RWPE2 (cell line): ENCODE data around the gene BTG4.
A peak's percentile ranks its signal among the peaks of the same experiment; 100 is the strongest.

Experiments
- ATAC-seq: fragments of 200-7000 bp; cut with Tn5 transposase; 3 replicates; pipeline ENCODE4 v1.9.1; 2021; ENCODE audit warnings: low read depth
- DNase-seq: peaks from one replicate; pipeline ENCODE4 v3.0.0-alpha.2; 2020; ENCODE audit warnings: low spot score
- H3K27ac ChIP-seq: fragments of 450-650 bp; 2 replicates; pipeline ENCODE4 v1.5.1; 2017; ENCODE audit warnings: mild to moderate bottlenecking; ENCODE audit not compliant: poor library complexity, severe bottlenecking
- H3K27me3 ChIP-seq: fragments of 250-450 bp; sonication (Bioruptor Pico); 2 replicates; pipeline ENCODE4 v1.5.1; 2021; ENCODE audit warnings: mild to moderate bottlenecking, moderate library complexity; ENCODE audit not compliant: insufficient read depth, poor library complexity, severe bottlenecking
- H3K36me3 ChIP-seq: fragments of 250-450 bp; sonication (Bioruptor Pico); 2 replicates; pipeline ENCODE4 v1.5.1; 2020; ENCODE audit warnings: low read depth, mild to moderate bottlenecking, moderate library complexity
- H3K4me1 ChIP-seq: fragments of 250-450 bp; sonication (Bioruptor Pico); 2 replicates; pipeline ENCODE4 v1.5.1; 2021; ENCODE audit warnings: mild to moderate bottlenecking, moderate library complexity; ENCODE audit not compliant: insufficient read depth, poor library complexity, severe bottlenecking
- H3K4me3 ChIP-seq: fragments of 250-450 bp; sonication (Bioruptor Pico); 2 replicates; pipeline ENCODE4 v1.5.1; 2021; ENCODE audit warnings: mild to moderate bottlenecking, moderate library complexity; ENCODE audit not compliant: severe bottlenecking
- H3K9me3 ChIP-seq: fragments of 250-450 bp; sonication (Bioruptor Pico); 2 replicates; pipeline ENCODE4 v1.5.1; 2021; ENCODE audit warnings: mild to moderate bottlenecking, moderate library complexity; ENCODE audit not compliant: severe bottlenecking
- CTCF ChIP-seq: fragments of 450-650 bp; IDR thresholded peaks from one replicate; pipeline ENCODE4 v1.5.1; 2017; ENCODE audit warnings: mild to moderate bottlenecking, moderate library complexity; ENCODE audit not compliant: poor library complexity, severe bottlenecking

BTG4 gene

GRCh38 chr11:111512296-111513239, at the start of gene BTG4:
Gene BTG4 (minus strand): TSS chr11:111512386. CDS start chr11:111498776, 13,610 bp downstream.
- Histone ChIP-seq H3K36me3 (no peaks in the 10 kb centered on the region), H3K4me3 (no peak within 1 kb of the TSS), H3K9me3 (no peaks in the 10 kb centered on the region), H3K27ac (peak within 1 kb of the TSS; percentile 56), H3K27me3 (no peaks in the 10 kb centered on the region), H3K4me1 (peaks cover 17% of the 10 kb centered on the region)
- DNase-seq (no peak), ATAC-seq (no peak; the same call in 2 of the 3 replicates)
- no peak for TF ChIP-seq CTCF

- DNase-seq (no peak), ATAC-seq (peak; percentile 52)
- Histone ChIP-seq H3K27ac (peak overlapping the region; percentile 48), H3K27me3 (no peaks in the 10 kb centered on the region), H3K9me3 (no peaks in the 10 kb centered on the region), H3K4me1 (peaks cover 28% of the 10 kb centered on the region), H3K36me3 (no peaks in the 10 kb centered on the region), H3K4me3 (no peak overlapping the region)
- TF ChIP-seq CTCF: no peak
These were observed 49.7 kb upstream of the BTG4 start for GRCh38 chr11:111561791-111562325.

GRCh38 chr11:111561306-111561705, 49.1 kb upstream of the BTG4 start:
- Histone ChIP-seq H3K27me3 (no peaks in the 10 kb centered on the region), H3K27ac (peak overlapping the region; percentile 48), H3K36me3 (no peaks in the 10 kb centered on the region), H3K4me3 (no peak overlapping the region), H3K9me3 (no peaks in the 10 kb centered on the region), H3K4me1 (peaks cover 28% of the 10 kb centered on the region)
- TF ChIP-seq CTCF: no peak
- DNase-seq (no peak), ATAC-seq (no peak)

- ATAC-seq: no peak
- Histone ChIP-seq H3K27me3 (no peaks in the 10 kb centered on the region), H3K4me3 (no peak overlapping the region), H3K27ac (peak overlapping the region; percentile 48), H3K36me3 (no peaks in the 10 kb centered on the region), H3K9me3 (no peaks in the 10 kb centered on the region), H3K4me1 (peaks cover 29% of the 10 kb centered on the region)
- DNase-seq: no peak
- TF ChIP-seq CTCF: no peak
These were observed 48.6 kb upstream of the BTG4 start for GRCh38 chr11:111560800-111561199.
